Endothelial cell of hepatic sinusoid (primary cell): ENCODE results near the gene TAL2.
"Not testable (repeated sequence)": the region's sequence is repeated elsewhere in the genome, so short reads cannot be mapped to it uniquely, and the experiment has no call there.

Experiments
- in situ Hi-C: cut with HindIII; loops from 2 replicates; pipeline ENCODE4 v1.10.0; 2017; ENCODE audit warnings: low sequenced_read_pairs

Gene TAL2

DNA sequence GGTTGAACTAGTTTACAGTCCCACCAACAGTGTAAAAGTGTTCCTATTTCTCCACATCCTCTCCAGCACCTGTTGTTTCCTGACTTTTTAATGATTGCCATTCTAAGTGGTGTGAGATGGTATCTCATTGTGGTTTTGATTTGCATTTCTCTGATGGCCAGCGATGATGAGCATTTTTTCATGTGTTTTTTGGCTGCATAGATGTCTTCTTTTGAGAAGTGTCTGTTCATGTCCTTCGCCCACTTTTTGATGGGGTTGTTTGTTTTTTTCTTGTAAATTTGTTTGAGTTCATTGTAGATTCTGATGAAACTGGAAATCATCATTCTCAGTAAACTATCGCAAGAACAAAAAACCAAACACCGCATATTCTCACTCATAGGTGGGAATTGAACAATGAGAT is 41.4 kb downstream of the TAL2 start:
- in situ Hi-C loops, result not testable (repeated sequence)

DNA sequence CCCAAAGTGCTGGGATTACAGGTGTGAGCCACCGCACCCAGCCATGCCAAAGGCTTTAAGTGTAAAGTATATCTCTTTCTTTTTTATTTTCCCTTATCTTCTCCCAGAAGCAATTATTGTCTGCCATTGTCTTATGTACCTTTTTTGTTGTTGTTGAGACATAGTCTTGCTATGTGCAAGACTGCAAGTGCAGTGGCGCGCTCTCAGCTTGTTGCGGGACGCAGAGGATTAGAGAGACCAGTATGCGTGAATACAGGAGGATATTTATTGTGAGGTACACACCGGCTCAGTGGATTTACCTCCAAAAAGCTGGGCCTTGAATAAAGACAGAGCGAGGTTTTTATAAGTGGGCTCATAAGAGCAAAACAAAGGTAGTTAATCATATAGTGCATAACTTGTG is 43.9 kb downstream of the TAL2 start:
- in situ Hi-C loops, result no loop called here

DNA sequence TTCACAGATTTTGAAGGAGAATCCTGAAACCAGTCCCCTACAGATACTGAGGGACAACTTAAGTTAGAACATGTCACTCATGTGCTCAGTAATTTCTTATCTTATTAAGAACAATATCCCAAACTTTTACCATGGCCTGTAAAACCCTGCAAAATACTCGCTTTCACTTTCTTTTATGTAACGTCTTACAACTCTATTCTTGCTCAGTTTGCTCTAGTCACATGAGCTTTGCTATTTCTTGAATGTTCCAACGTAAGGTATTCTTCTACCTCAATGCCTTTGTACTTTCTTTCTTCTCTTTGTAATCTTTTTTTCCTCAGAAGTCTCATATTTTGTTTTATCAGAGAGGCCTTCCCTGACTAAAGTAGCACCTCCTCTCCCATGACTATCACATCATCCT is 46.1 kb downstream of the TAL2 start:
- in situ Hi-C loops, result no loop called here

DNA sequence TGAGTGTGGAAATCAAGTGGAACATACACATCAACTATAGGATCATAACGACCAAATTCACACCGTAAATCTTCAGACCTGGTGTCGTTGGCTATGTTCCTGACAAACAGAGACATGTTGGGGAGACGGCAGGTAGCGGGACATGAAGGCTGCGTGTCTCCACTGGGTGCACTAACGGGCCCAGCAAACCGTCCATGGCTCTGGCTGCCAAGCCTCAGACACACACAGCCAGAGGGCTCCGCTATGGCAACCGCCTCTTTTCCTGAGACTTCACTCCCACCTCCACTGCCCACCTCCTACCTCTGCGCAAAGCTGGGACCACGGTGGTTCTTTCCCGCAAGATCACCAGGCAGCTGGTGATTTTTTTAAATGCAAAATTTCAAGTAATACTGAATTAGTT is 48.4 kb downstream of the TAL2 start:
- in situ Hi-C loops, result loop anchor here (5.0 kb wide), 1 partner anchor 43 kb away; no protein-coding TSS in a partner anchor

DNA sequence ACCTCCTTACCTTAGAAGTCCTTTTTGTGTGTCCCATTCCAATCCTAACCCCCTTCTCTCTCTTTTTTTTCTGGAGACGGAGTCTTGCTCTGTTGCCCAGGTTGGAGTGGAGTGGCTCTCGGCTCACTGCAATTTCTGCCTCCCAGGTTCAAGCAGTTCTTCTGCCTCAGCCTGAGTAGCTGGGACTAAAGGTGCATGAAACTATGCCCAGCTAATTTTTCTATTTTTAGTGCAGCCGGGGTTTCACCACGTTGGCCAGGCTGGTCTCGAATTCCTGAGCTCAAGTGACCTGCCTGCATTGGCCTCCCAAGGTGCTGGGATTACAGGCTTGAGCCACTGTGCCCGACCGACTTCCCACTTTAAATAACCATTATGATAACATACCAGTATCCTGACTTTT is 49.6 kb downstream of the TAL2 start:
- in situ Hi-C loops, result loop anchor here (5.0 kb wide), 1 partner anchor 45 kb away; no protein-coding TSS in a partner anchor

DNA sequence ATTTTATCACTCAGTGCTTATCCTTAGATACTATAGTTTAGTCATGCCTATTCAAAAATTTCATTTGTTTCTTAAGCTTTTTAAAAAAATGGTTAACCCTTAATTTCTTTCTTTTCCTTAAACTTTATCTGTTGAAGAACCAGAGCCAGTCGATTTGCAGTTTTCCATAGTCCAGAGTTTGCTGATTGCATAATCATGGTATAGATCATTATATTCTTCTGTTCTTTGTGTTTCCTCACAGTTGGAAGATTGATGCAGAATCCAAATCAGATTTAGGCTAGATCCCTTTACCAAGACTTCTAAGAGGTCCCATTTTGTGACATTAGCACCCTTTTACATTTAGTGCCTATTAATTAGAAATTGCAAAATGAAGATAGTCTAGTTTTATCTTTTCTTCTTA is 50.0 kb downstream of the TAL2 start:
- in situ Hi-C loops, result loop anchor here (5.0 kb wide), 1 partner anchor 45 kb away; no protein-coding TSS in a partner anchor
